ENCODE measurements around the gene LHPP.

DNA sequence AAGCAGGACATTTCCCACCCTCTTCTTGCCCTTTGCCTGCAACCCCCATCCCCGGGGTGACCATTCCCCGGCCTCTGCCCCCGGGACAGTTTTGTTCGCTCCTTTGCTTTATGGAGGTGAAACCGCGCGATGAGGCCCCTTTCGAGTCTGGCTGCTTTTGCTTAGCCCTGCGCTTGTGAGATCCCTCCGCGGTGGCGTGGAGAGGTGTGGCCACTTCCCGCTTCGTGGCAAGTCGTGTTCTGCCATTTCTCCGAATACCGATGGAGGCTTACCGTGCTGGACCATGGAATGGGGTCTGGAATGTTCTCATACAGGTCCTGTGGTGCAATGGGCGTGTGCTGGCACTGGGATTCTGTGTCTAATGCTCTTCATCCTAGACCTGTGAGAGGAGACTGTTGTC lies 106.7 kb downstream of the LHPP start:
- TF ChIP-seq, protein P1, sequence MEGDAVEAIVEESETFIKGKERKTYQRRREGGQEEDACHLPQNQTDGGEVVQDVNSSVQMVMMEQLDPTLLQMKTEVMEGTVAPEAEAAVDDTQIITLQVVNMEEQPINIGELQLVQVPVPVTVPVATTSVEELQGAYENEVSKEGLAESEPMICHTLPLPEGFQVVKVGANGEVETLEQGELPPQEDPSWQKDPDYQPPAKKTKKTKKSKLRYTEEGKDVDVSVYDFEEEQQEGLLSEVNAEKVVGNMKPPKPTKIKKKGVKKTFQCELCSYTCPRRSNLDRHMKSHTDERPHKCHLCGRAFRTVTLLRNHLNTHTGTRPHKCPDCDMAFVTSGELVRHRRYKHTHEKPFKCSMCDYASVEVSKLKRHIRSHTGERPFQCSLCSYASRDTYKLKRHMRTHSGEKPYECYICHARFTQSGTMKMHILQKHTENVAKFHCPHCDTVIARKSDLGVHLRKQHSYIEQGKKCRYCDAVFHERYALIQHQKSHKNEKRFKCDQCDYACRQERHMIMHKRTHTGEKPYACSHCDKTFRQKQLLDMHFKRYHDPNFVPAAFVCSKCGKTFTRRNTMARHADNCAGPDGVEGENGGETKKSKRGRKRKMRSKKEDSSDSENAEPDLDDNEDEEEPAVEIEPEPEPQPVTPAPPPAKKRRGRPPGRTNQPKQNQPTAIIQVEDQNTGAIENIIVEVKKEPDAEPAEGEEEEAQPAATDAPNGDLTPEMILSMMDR (conservative IDR thresholded peaks at IDR 0.05): no peak
- no peak for TF ChIP-seq ZFX (IDR thresholded peaks at IDR 0.05)
